Measurements from ENCODE around the gene GRAP2.
"Not testable (repeated sequence)": the region's sequence is repeated elsewhere in the genome, so short reads cannot be mapped to it uniquely, and the experiment has no call there.

Gene GRAP2

DNA sequence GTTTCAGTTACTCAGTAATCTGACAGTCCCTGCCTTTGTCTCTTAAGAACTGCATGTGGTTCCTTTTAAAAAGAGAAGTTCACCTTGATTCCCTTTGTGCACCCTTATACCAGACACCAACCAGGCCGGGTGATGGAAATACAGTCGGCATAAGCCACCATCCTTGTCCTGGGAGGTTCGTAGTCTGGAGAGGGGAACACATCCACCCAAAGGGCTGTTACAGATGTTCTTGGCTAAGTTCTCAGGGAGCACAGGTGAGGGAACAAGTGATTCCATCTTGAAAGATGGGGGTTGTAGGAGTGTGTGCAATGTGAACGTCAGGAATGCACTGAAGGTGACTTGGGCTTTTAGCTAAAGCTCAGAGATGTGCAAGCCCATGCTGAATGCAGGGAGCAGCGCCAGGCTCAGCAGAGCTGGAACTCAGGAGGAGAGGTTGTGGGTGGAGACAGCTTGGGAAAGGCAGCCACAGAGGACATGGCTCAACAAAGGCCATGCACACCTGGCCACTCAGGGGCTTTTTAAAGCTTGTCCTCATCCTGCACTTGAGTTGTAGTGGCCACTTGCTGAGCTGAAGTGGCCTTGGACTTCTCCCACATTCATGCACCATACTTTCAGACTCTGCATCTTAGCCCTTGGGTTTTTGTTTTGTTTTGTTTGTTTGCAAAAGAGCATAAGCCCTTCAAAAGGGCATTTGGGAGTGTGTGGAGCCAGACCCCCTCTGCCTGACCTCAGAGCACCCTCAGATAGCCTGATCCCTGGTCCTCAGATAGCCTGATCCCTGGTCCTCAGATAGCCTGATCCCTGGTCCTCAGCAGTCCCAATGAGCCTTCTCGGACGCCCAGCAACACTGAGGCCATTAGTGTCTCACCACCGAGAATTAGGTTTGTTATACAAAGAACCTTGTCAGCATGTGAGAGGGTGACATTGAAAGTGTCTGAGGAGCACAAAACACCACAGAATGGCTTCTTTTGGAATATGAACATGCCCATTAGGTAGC is 46.6 kb downstream of the GRAP2 start:
- DNase-seq = peak; percentile 33

GRCh38 chr22:39949964-39950737 is 49.3 kb downstream of the GRAP2 start:
- DNase-seq = no peak

DNA sequence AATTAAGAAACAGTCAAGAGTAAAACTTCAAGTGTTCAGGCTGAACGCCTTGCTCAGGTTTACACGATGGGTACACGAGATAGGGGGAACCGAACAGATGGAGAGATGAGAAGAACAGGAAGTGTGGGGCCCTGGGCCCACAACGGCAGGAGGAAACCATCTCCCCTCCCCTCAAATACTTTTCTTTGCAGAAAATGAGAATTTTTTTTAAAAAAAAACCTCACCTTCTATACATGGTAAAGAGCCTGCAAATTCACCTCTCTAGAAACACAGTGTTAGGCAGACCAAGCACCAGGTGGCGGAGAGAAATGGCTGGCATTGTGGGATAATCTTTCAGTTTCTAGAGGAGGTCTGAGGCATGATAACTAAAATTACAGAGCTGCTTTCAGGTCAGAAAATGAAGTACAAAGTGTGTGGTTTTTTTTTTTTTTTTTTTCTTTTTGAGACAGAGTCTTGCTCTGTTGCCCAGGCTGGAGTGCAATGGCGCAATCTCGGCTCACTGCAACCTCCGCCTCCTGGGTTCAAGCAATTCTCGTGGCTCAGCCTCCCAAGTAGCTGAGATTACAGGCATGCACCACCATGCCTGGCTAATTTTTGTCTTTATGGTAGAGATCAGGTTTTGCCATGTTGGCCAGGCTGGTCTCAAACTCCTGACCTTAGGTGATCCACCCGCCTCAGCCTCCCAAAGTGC is 50.9 kb downstream of the GRAP2 start:
- not testable (repeated sequence) for DNase-seq

- no peak for DNase-seq
Observed at GRCh38 chr22:39952347-39952746, 51.5 kb downstream of the GRAP2 start.

- DNase-seq = no peak
Observed at GRCh38 chr22:39953101-39953500, 52.2 kb downstream of the GRAP2 start.

DNA sequence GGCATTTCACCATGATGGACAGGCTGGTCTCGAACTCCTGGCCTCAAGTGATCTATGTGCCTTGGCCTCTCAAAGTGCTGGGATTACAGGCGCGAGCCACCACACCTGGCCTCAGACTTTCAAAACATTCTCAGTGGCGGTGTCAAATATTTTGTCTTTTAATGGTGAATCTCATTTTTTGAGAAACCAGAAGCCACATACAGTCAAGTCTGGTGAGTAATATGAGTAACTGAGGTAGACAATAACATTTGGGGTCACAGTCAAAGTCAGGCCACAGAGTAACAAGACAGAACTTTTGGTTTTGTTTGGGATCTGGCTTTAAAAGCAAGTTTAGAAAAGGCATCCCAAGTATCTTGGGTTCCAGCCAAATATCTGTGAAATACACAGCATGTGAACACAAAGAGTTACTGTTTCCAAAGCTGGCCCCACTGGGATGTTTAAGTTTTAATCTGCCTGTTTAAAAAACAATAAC is 53.7 kb downstream of the GRAP2 start:
- no peak for DNase-seq

- no peak for DNase-seq
Observed at GRCh38 chr22:39955675-39956074, 54.8 kb downstream of the GRAP2 start.

GRCh38 chr22:39956932-39957664 is 56.2 kb downstream of the GRAP2 start:
- DNase-seq = no peak

- no peak for DNase-seq
Observed at GRCh38 chr22:39958009-39958711, 57.3 kb downstream of the GRAP2 start.

- no peak for DNase-seq
Observed at GRCh38 chr22:39958949-39959639, 58.2 kb downstream of the GRAP2 start.

DNA sequence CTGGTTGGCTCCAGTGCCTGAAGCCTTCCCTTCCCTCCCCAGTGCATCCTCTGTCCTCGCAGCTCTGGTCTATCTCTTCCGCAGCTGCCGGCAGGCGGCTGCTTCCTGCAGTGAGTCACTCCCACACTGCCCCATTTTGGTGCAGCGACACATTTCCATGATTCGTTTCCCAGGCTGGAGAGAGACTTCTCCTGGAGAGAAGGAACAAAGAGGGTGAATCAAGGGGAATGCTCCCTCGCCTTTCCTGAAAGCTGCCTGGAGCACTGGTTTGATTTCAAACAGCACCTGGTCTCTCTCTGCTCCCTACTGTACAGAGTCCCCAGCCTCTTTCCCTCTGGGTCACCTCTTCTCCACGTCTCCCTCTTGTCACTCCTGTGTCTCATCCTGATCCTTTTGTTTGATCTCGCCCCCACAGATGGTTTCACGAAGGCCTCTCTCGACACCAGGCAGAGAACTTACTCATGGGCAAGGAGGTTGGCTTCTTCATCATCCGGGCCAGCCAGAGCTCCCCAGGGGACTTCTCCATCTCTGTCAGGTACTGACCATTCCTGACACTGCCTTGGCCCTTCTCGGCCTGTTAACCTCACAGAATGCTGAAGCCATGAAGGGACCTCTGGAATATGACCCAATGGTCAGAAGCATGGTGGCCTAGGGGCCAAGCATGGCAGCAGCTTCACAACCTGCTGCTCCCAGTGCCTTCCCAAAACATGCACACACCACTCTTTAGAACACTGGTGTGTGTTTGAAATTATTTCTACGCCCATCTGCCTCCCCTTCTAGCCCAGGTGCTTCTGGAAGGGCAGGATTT is 59.0 kb downstream of the GRAP2 start, which contains the start of gene TMA7B:
Gene TMA7B (plus strand): TSS at position 758 of the 808 bp plus-strand sequence. CDS start 3,978 bp downstream, outside the sequence.
- no peak for DNase-seq

- DNase-seq = no peak
Observed at GRCh38 chr22:39960791-39961746, 60.2 kb downstream of the GRAP2 start.

GRCh38 chr22:39962071-39962470 is 61.2 kb downstream of the GRAP2 start:
- DNase-seq = no peak

GRCh38 chr22:39965748-39966147 is 64.9 kb downstream of the GRAP2 start:
- DNase-seq = no peak

- DNase-seq = no peak
Observed at GRCh38 chr22:39966470-39966869, 65.6 kb downstream of the GRAP2 start.

GRCh38 chr22:39967103-39967829 is 66.4 kb downstream of the GRAP2 start:
- DNase-seq = no peak

DNA sequence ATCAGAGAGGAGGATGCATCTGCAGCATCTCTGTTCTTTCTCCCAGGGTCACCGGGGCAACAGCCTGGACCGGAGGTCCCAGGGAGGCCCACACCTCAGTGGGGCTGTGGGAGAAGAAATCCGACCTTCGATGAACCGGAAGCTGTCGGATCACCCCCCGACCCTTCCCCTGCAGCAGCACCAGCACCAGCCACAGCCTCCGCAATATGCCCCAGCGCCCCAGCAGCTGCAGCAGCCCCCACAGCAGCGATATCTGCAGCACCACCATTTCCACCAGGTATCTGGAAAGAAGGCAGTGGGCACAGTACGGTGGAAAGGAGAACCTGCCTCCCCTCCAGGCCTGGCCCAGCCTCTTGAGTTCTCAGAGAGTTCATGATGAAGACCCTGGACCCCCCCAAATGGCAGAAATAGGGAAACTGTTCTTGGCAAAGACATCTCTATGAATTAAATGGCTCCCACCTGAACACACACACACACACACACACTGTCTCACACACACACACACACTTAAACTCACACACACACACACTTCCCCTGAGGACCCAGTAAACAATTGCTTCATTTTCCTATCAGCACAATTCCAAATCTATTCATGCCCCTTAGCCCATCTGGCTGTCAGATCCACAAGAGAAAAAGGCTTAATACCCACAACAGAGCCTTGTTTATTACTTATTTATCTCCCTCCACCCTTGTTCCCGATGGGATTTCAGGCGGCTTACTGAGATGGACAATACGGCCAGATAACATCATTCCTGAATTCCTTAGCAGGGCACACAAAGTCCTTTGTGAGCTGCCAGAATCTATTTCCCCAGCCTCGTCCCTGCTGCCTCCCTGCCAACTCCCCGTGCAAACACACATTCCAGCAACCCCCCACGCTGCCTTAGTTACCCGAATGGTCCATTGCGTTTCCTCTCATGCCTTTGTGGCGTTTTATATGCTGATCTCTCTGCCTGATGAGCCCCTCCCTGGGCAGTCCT is 67.4 kb downstream of the GRAP2 start:
- no peak for DNase-seq

All from NCI-H774 (cell line).